T-helper 1 cell treated with Interleukin-12 subunit alpha and Interleukin-12 subunit beta and Interleukin-4 antibody, amounts not matched to agents 30 μg/mL and 1 μg/mL, for 36 hours (primary cell): ENCODE results near the gene MEFV.

ENCODE experiments used
- H3K27ac Mint-ChIP-seq: one replicate; pipeline ENCODE4 v1.8.0; 2021; ENCODE audit warnings: mild to moderate bottlenecking, mixed read lengths
- H3K27me3 Mint-ChIP-seq: one replicate; pipeline ENCODE4 v1.8.0; 2021; ENCODE audit warnings: low read depth, mixed read lengths
- H3K36me3 Mint-ChIP-seq: one replicate; pipeline ENCODE4 v1.8.0; 2021; ENCODE audit warnings: low read depth, mixed read lengths
- H3K4me1 Mint-ChIP-seq: one replicate; pipeline ENCODE4 v1.8.0; 2021; ENCODE audit warnings: low read depth, mixed read lengths
- H3K4me3 Mint-ChIP-seq: one replicate; pipeline ENCODE4 v1.8.0; 2021; ENCODE audit warnings: mild to moderate bottlenecking, moderate library complexity, mixed read lengths
- H3K9me3 Mint-ChIP-seq: one replicate; pipeline ENCODE4 v1.8.0; 2021; ENCODE audit warnings: mixed read lengths

Gene MEFV

GRCh38 chr16:3192476-3193019, 63.9 kb downstream of the MEFV start:
- peaks cover 47% of the 10 kb centered on the region for H3K27me3 Mint-ChIP-seq

More at GRCh38 chr16:3192476-3193019, 63.9 kb downstream of the MEFV start:
- Mint-ChIP-seq H3K4me3 (no peak overlapping the region), H3K27ac (no peak overlapping the region), H3K36me3 (peaks cover 7% of the 10 kb centered on the region), H3K9me3 (peaks cover 22% of the 10 kb centered on the region), H3K4me1 (peaks cover 20% of the 10 kb centered on the region)
